IMR-90 (cell line): ENCODE data around the gene ELP4. TPM values are rescaled to one million over a fixed set of nuclear protein-coding genes. Genes with fewer than 3 reads are reported as not detected.

Experiments
- ATAC-seq: fragments of 200-7000 bp; cut with Tn5 transposase; 2 replicates; pipeline ENCODE4 v1.9.1; 2020; ENCODE audit warnings: low read depth, mild to moderate bottlenecking, moderate library complexity
- BruUV-seq: library from RNA; stranded (reverse); fragments of 400-500 nt; replicated peaks from 2 replicates; lab custom pipeline; 2021; lab: Mats Ljungman, UMichigan
- CTCF ChIA-PET: fragments of 300-600 bp; formaldehyde crosslinking; extraction: SDS; loops from one replicate; lab custom pipeline; 2021; ENCODE audit warnings: antibody characterized with exemption; lab: Yijun Ruan, JAX
- POLR2A ChIA-PET: fragments of 300-600 bp; sonication (Branson Sonifier 250); formaldehyde crosslinking; loops from one replicate; lab custom pipeline; 2022; ENCODE audit warnings: antibody characterized with exemption; ENCODE audit not compliant: unreplicated experiment; lab: Charles Lee
- DNase-seq: peaks from one replicate; pipeline ENCODE4 v3.0.0; 2013
- H2AFZ ChIP-seq: replicated peaks from 2 replicates; pipeline ENCODE3; 2013; ENCODE audit warnings: low read length, mild to moderate bottlenecking; ENCODE audit not compliant: poor library complexity
- H2AK5ac ChIP-seq: 2 replicates; pipeline ENCODE4 v1.6.1; 2013; ENCODE audit warnings: low read depth, low read length, inconsistent platforms
- H2AK9ac ChIP-seq: replicated peaks from 2 replicates; pipeline ENCODE3; 2013; ENCODE audit warnings: mild to moderate bottlenecking, low read depth, low read length, moderate library complexity; ENCODE audit not compliant: poor library complexity
- H2BK120ac ChIP-seq: 2 replicates; pipeline ENCODE4 v1.6.1; 2013; ENCODE audit warnings: low read depth, low read length, inconsistent platforms
- H2BK15ac ChIP-seq: 3 replicates; pipeline ENCODE4 v1.6.1; 2013; ENCODE audit warnings: low read depth, low read length, inconsistent platforms
- H2BK20ac ChIP-seq: 2 replicates; pipeline ENCODE4 v1.6.1; 2013; ENCODE audit warnings: low read depth, mild to moderate bottlenecking, inconsistent platforms, low read length, moderate library complexity
- H2BK5ac ChIP-seq: 2 replicates; pipeline ENCODE4 v1.6.1; 2013; ENCODE audit warnings: mild to moderate bottlenecking, low read depth, low read length, inconsistent platforms; ENCODE audit not compliant: poor library complexity, severe bottlenecking
- H3K14ac ChIP-seq: replicated peaks from 2 replicates; pipeline ENCODE4 v1.6.1; 2013; ENCODE audit warnings: low read depth, low read length, inconsistent platforms
- H3K18ac ChIP-seq: 2 replicates; pipeline ENCODE4 v1.6.1; 2013; ENCODE audit warnings: low read depth, low read length, control low read depth
- H3K23ac ChIP-seq: 2 replicates; pipeline ENCODE4 v1.6.1; 2013; ENCODE audit warnings: low read depth, low read length, inconsistent platforms
- H3K27ac ChIP-seq: 2 replicates; pipeline ENCODE4 v1.5.1; 2013; ENCODE audit warnings: mild to moderate bottlenecking, control low read depth, low read length; ENCODE audit not compliant: insufficient read depth
- H3K27me3 ChIP-seq: 2 replicates; pipeline ENCODE4 v1.6.1; 2013; ENCODE audit warnings: low read length; ENCODE audit not compliant: control insufficient read depth, insufficient read depth
- H3K36me3 ChIP-seq: 2 replicates; pipeline ENCODE4 v1.6.1; 2013; ENCODE audit warnings: low read length, mixed read lengths; ENCODE audit not compliant: control insufficient read depth, insufficient read depth
- H3K4ac ChIP-seq: 2 replicates; pipeline ENCODE4 v1.6.1; 2013; ENCODE audit warnings: low read depth, low read length, inconsistent platforms
- H3K4me1 ChIP-seq: 2 replicates; pipeline ENCODE4 v1.6.1; 2013; ENCODE audit warnings: low read length, mixed read lengths; ENCODE audit not compliant: control insufficient read depth, insufficient read depth
- H3K4me2 ChIP-seq: 2 replicates; pipeline ENCODE4 v1.6.1; 2013; ENCODE audit warnings: low read depth, mild to moderate bottlenecking, control low read depth, low read length, moderate library complexity
- H3K4me3 ChIP-seq: 2 replicates; pipeline ENCODE4 v1.5.1; 2013; ENCODE audit warnings: low read depth, mild to moderate bottlenecking, control low read depth, low read length, moderate library complexity; ENCODE audit not compliant: insufficient read depth
- H3K56ac ChIP-seq: 2 replicates; pipeline ENCODE4 v1.6.1; 2013; ENCODE audit warnings: low read length, inconsistent platforms; ENCODE audit not compliant: insufficient read depth; ENCODE audit errors: extremely low read depth
- H3K79me1 ChIP-seq, 2 experiments: 2 replicates each; pipeline ENCODE4 v1.6.1; 2013; ENCODE audit warnings: low read length in 2 of 2, inconsistent platforms in 1 of 2, low read depth in 1 of 2
- H3K9ac ChIP-seq: 2 replicates; pipeline ENCODE4 v1.6.1; 2013; ENCODE audit warnings: low read depth, low read length, control low read depth
- H3K9me1 ChIP-seq: 2 replicates; pipeline ENCODE4 v1.6.1; 2013; ENCODE audit warnings: low read length, inconsistent platforms; ENCODE audit not compliant: insufficient read depth
- H3K9me3 ChIP-seq: 2 replicates; pipeline ENCODE4 v1.6.1; 2013; ENCODE audit warnings: low read length; ENCODE audit not compliant: control insufficient read depth, insufficient read depth
- H4K20me1 ChIP-seq: 2 replicates; pipeline ENCODE4 v1.6.1; 2013; ENCODE audit warnings: low read length, inconsistent platforms; ENCODE audit not compliant: insufficient read depth
- H4K5ac ChIP-seq: 2 replicates; pipeline ENCODE4 v1.6.1; 2013; ENCODE audit warnings: mild to moderate bottlenecking, low read depth, low read length, control low read depth
- H4K8ac ChIP-seq, 2 experiments: 2 replicates each; pipeline ENCODE4 v1.6.1; 2013; ENCODE audit warnings: low read depth in 2 of 2, low read length in 2 of 2, control low read depth in 1 of 2, inconsistent platforms in 1 of 2
- H4K91ac ChIP-seq: 2 replicates; pipeline ENCODE4 v1.6.1; 2013; ENCODE audit warnings: low read depth, low read length, inconsistent platforms; ENCODE audit not compliant: insufficient read depth
- BHLHE40 ChIP-seq: fragments of 150-350 bp; IDR thresholded peaks from 2 replicates; pipeline ENCODE4 v1.6.1; 2016; ENCODE audit warnings: mild to moderate bottlenecking, low read depth, low read length
- CEBPB ChIP-seq: IDR thresholded peaks from 2 replicates; pipeline ENCODE4 v1.6.1; 2012; ENCODE audit warnings: low read depth, low read length, improper control_type of control experiment
- CHD1 ChIP-seq: IDR thresholded peaks from 2 replicates; pipeline ENCODE4 v1.6.1; 2012; ENCODE audit warnings: low read depth, low read length, improper control_type of control experiment
- CTCF ChIP-seq: conservative IDR thresholded peaks from 2 replicates; pipeline ENCODE4 v1.5.1; 2012; ENCODE audit warnings: mild to moderate bottlenecking, low read depth, low read length, improper control_type of control experiment
- FOS ChIP-seq: fragments of 150-350 bp; IDR thresholded peaks from 2 replicates; pipeline ENCODE4 v1.6.1; 2016; ENCODE audit warnings: low read depth, low read length
- MAFK ChIP-seq: IDR thresholded peaks from 2 replicates; pipeline ENCODE4 v1.6.1; 2012; ENCODE audit warnings: low read depth, low read length, improper control_type of control experiment
- MAZ ChIP-seq: IDR thresholded peaks from 2 replicates; pipeline ENCODE4 v1.6.1; 2012; ENCODE audit warnings: low read depth, mild to moderate bottlenecking, low read length, improper control_type of control experiment, moderate library complexity, borderline replicate concordance
- MXI1 ChIP-seq: IDR thresholded peaks from 2 replicates; pipeline ENCODE4 v1.6.1; 2012; ENCODE audit warnings: low read depth, mild to moderate bottlenecking, low read length, moderate library complexity, borderline replicate concordance
- NFE2L2 ChIP-seq: fragments of 150-350 bp; IDR thresholded peaks from 2 replicates; pipeline ENCODE4 v1.6.1; 2016; ENCODE audit warnings: low read depth, mild to moderate bottlenecking, low read length
- POLR2A ChIP-seq: IDR thresholded peaks from 2 replicates; pipeline ENCODE4 v1.6.1; 2012; ENCODE audit warnings: mild to moderate bottlenecking, low read depth, low read length
- RAD21 ChIP-seq: IDR thresholded peaks from 2 replicates; pipeline ENCODE4 v1.6.1; 2012; ENCODE audit warnings: low read length, improper control_type of control experiment
- RFX5 ChIP-seq: IDR thresholded peaks from 2 replicates; pipeline ENCODE4 v1.8.0; 2012; ENCODE audit warnings: low read depth, mild to moderate bottlenecking, low read length, moderate library complexity
- SMC3 ChIP-seq: fragments of 150-350 bp; IDR thresholded peaks from 2 replicates; pipeline ENCODE4 v1.6.1; 2016; ENCODE audit warnings: low read depth, mild to moderate bottlenecking, antibody characterized with exemption, low read length, moderate library complexity
- USF2 ChIP-seq: fragments of 150-350 bp; IDR thresholded peaks from 2 replicates; pipeline ENCODE4 v1.6.1; 2017; ENCODE audit warnings: mild to moderate bottlenecking, antibody characterized with exemption, low read length, low read depth
- WGBS, 2 experiments: methylation state at CpG; one replicate each; pipeline versions ENCODE4 v1.1.5 to v1.1.7; 2013; ENCODE audit warnings: missing lambda C conversion rate in 2 of 2; ENCODE audit not compliant: insufficient read length in 1 of 2; ENCODE audit errors: extremely low coverage in 2 of 2; 5-methylcytosine and 5-hydroxymethylcytosine counted together
- dilution Hi-C: fragments of 300-500 bp; cut with HindIII; formaldehyde crosslinking; loops from one replicate; pipeline ENCODE4 v1.14.3; 2018; ENCODE audit warnings: low sequenced_read_pairs; ENCODE audit not compliant: unreplicated experiment
- in situ Hi-C: fragments of 300-500 bp; cut with MboI; formaldehyde crosslinking; loops from 3 replicates; pipeline ENCODE4 v1.14.3; 2019; ENCODE audit warnings: low sequenced_read_pairs, inconsistent platforms, mixed read lengths
- intact Hi-C: fragments of 100-400 bp; cut with micrococcal nuclease; formaldehyde crosslinking; loops from 2 replicates; pipeline ENCODE4 v1.10.0; 2022
- polyA plus RNA-seq, 3 experiments: library from polyadenylated mRNA; depleted of rRNA; stranded (reverse); fragments of >200 nt; gene quantifications; 2 replicates each; pipeline ENCODE4 v1.2.3, GENCODE V29; 2012; ENCODE audit warnings: low replicate concordance in 1 of 3
- total RNA-seq: library from RNA; depleted of rRNA; stranded (reverse); fragments of >200 nt; gene quantifications from 2 replicates; pipeline ENCODE4 v1.2.3, GENCODE V29; 2012

Gene ELP4
- total and polyA plus RNA-seq, 2 of the 4 experiments (the other 2 are of a cell fraction), result 8.4 to 20.4 TPM

GRCh38 chr11:31818874-31819331, 309.3 kb downstream of the ELP4 start (continued):
- TF ChIP-seq RFX5 (no peak), CHD1 (no peak), SMC3 (no peak)

GRCh38 chr11:31819621-31820437, 310.3 kb downstream of the ELP4 start:
- in situ Hi-C loops, result no loop called here
- no peak for DNase-seq
- H3K14ac ChIP-seq, result no peak overlapping the region
- no peak for TF ChIP-seq CTCF
- no peak for TF ChIP-seq BHLHE40
- no peak for TF ChIP-seq CEBPB
- TF ChIP-seq MAFK, result no peak
- no peak for TF ChIP-seq CHD1
- TF ChIP-seq USF2, result no peak
- TF ChIP-seq RAD21, result no peak
- TF ChIP-seq MXI1, result no peak
- TF ChIP-seq NFE2L2, result no peak
- TF ChIP-seq FOS, result no peak
- TF ChIP-seq SMC3, result no peak
- no peak for TF ChIP-seq RFX5
- no peak for TF ChIP-seq POLR2A
- TF ChIP-seq MAZ, result no peak

More at GRCh38 chr11:31819621-31820437, 310.3 kb downstream of the ELP4 start:
- Histone ChIP-seq H4K8ac (no peak overlapping the region), H4K91ac (no peak overlapping the region), H2BK120ac (no peak overlapping the region), H2AK5ac (no peak overlapping the region), H4K5ac (no peak overlapping the region), H3K79me1 (no peaks in the 10 kb centered on the region), H2AK9ac (no peak overlapping the region), H4K20me1 (no peaks in the 10 kb centered on the region; the same call in 1 of the 2 replicates), H2BK5ac (no peak overlapping the region), H3K23ac (no peak overlapping the region), H2AFZ (no peak overlapping the region), H3K56ac (no peak overlapping the region), H2BK20ac (no peak overlapping the region), H3K9me1 (no peaks in the 10 kb centered on the region), H3K27ac (no peak overlapping the region), H3K18ac (no peak overlapping the region), H3K4me1 (no peaks in the 10 kb centered on the region; the same call in 1 of the 2 replicates), H3K4me3 (no peak overlapping the region), H3K27me3 (peaks cover 97% of the 10 kb centered on the region), H3K4ac (no peak overlapping the region), H3K4me2 (no peak overlapping the region), H3K36me3 (no peaks in the 10 kb centered on the region), H3K9ac (no peak overlapping the region), H2BK15ac (no peak overlapping the region), H3K9me3 (peaks cover 26% of the 10 kb centered on the region)
- BruUV-seq, result no TSS peak
- intact Hi-C loops, result no loop called here
- 45% methylated on average over 28 of the region's 55 CpGs; no CpG with 5 or more reads in 1 of the 2 experiments for WGBS, 2 experiments
- CTCF ChIA-PET, result no interaction called here
- ATAC-seq, result no peak
- POLR2A ChIA-PET, result interaction anchor here (0.5 kb wide), 1 partner anchor 101 kb away, joined by 6 read pairs; no protein-coding TSS in a partner anchor
- dilution Hi-C loops, result no loop called here
